Thyroid gland (tissue), 4 donors: ENCODE data around the gene DCAF7. TPM values are rescaled to one million over a fixed set of nuclear protein-coding genes. Genes with fewer than 3 reads are reported as not detected.

Experiments
- DNase-seq, 2 donors: peaks; one replicate each; pipeline ENCODE4 v3.0.0-alpha.2; 2019
- H3K27ac ChIP-seq, 3 donors: fragments of 200-600 bp; sonication (generic); 1 replicate in 2 of 3; 2 replicates in 1 of 3; pipeline ENCODE4 v1.5.1; 2016 to 2019; ENCODE audit warnings: mild to moderate bottlenecking in 1 of 3, moderate library complexity in 1 of 3
- H3K27me3 ChIP-seq: fragments of 200-600 bp; sonication (generic); one replicate; pipeline ENCODE4 v1.5.1; 2019
- H3K36me3 ChIP-seq, 2 donors: fragments of 200-600 bp; sonication (generic); one replicate each; pipeline ENCODE4 v1.5.1; 2016 to 2019
- H3K4me1 ChIP-seq, 2 donors: fragments of 200-600 bp; sonication (generic); one replicate each; pipeline ENCODE4 v1.5.1; 2017 to 2019
- H3K4me3 ChIP-seq, 3 donors: fragments of 200-600 bp; sonication (generic); replicated peaks in 1 of 3; 1 replicate in 2 of 3; 2 replicates in 1 of 3; pipeline ENCODE4 v1.5.1; 2016; ENCODE audit warnings: mild to moderate bottlenecking in 1 of 3
- H3K9me3 ChIP-seq: fragments of 200-600 bp; sonication (generic); one replicate; pipeline ENCODE4 v1.5.1; 2017
- POLR2A ChIP-seq, 2 donors: fragments of 450-650 bp; IDR thresholded peaks; one replicate each; pipeline ENCODE4 v1.6.1; 2017; ENCODE audit warnings: antibody characterized with exemption in 2 of 2, mild to moderate bottlenecking in 2 of 2, moderate library complexity in 1 of 2
- WGBS, 2 donors: methylation state at CpG; one replicate each; pipeline ENCODE4 v1.1.5; 2017; 5-methylcytosine and 5-hydroxymethylcytosine counted together
- intact Hi-C: fragments of 100-400 bp; cut with DNase I; formaldehyde crosslinking; loops from one replicate; pipeline ENCODE4 v1.15.1; 2023
- total RNA-seq, 4 donors: library from RNA; depleted of rRNA; stranded (reverse); fragments of >200 nt; gene quantifications; one replicate each; pipeline ENCODE4 v1.2.3, GENCODE V29; 2016
- TF ChIP-seq, protein P1 (sequence below), 6 experiments: fragments of 200-600 bp in 3 of 6; fragments of 450-650 bp in 3 of 6; sonication (generic) in 3 of 6; IDR thresholded peaks; one replicate each; pipeline ENCODE4 v1.5.1; 2016 to 2019; ENCODE audit warnings: antibody characterized with exemption in 6 of 6, mild to moderate bottlenecking in 2 of 6, inconsistent platforms in 1 of 6, moderate library complexity in 1 of 6

Gene DCAF7
- total RNA-seq, 4 donors from 2014 or later = 35.1 to 44.8 (median 40.5) TPM

DNA sequence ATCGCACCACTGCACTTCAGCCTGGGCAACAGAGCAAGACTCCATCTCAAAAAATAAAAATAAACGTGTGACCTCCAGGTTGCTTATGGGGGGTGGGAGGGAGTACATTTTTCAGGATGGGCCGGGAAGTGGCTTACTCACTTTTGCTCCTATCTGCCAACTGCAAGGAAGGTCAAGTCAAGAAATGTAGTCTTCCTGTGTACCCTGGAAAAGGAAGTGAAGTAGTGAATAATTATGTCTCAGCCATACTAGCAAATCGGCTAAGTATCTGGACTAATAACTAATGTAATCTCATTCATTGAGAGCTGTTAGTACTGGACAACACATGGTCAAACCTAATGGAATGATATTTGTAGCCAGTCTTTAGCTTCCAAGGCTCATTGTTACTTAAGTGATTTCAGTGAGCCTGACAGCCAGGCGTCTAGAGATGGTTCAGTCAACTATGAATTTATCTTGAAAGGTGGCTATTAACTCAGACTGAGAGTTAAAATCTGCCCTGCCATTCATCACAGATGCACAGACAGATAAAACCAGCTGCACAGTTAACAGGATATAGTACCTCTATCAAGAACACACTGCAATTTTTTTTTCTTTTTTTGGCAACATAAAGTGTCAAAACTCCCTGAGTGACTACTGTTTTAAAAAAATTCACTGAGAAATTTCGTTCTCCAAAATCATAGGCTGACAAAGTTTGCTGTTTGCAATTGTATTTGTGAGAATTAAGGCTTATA lies 46.7 kb downstream of the DCAF7 start:
- H3K27ac ChIP-seq = no peak overlapping the region
- no peak overlapping the region for H3K4me3 ChIP-seq
- no peaks in the 10 kb centered on the region for H3K9me3 ChIP-seq
- intact Hi-C loops = no loop called here
- WGBS, 2 donors = 70 to 75% methylated on average over 6 of the region's 6 CpGs
- DNase-seq = no peak
- no peaks in the 10 kb centered on the region for H3K27me3 ChIP-seq
- TF ChIP-seq POLR2A (IDR thresholded peaks at IDR 0.05) = no peak
- TF ChIP-seq, protein P1, sequence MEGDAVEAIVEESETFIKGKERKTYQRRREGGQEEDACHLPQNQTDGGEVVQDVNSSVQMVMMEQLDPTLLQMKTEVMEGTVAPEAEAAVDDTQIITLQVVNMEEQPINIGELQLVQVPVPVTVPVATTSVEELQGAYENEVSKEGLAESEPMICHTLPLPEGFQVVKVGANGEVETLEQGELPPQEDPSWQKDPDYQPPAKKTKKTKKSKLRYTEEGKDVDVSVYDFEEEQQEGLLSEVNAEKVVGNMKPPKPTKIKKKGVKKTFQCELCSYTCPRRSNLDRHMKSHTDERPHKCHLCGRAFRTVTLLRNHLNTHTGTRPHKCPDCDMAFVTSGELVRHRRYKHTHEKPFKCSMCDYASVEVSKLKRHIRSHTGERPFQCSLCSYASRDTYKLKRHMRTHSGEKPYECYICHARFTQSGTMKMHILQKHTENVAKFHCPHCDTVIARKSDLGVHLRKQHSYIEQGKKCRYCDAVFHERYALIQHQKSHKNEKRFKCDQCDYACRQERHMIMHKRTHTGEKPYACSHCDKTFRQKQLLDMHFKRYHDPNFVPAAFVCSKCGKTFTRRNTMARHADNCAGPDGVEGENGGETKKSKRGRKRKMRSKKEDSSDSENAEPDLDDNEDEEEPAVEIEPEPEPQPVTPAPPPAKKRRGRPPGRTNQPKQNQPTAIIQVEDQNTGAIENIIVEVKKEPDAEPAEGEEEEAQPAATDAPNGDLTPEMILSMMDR (IDR thresholded peaks at IDR 0.05) = no peak
- no peaks in the 10 kb centered on the region for H3K36me3 ChIP-seq
- H3K4me1 ChIP-seq = peaks cover 11% of the 10 kb centered on the region in 2 donors

DNA sequence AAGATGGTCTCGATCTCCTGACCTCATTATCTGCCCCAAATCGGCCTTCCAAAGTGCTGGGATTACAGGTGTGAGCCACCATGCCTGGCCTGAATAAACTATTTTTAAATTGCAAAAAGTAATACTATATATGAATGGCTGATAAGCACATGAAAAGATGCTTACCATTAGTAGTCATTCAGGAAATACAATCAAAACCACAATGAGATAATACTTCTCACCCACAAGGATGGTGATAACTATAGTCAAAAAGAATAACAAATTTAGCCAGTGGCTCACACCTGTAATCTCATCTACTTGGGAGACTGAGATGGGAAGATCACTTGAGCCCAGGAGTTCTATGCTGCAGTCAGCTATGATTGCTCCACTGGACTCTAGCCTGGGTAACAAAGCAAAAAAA lies 48.0 kb downstream of the DCAF7 start:
- no peak overlapping the region for H3K4me3 ChIP-seq
- no peaks in the 10 kb centered on the region for H3K36me3 ChIP-seq
- intact Hi-C loops = no loop called here
- no peak overlapping the region for H3K27ac ChIP-seq
- no peaks in the 10 kb centered on the region for H3K27me3 ChIP-seq
- no peak for DNase-seq
- no peaks in the 10 kb centered on the region for H3K9me3 ChIP-seq
- peaks cover 11% of the 10 kb centered on the region in 2 donors for H3K4me1 ChIP-seq
- TF ChIP-seq POLR2A (IDR thresholded peaks at IDR 0.05) = no peak
- TF ChIP-seq, protein P1 (IDR thresholded peaks at IDR 0.05) = no peak
- WGBS, 2 donors = 93 to 100% methylated on average over 2 of the region's 2 CpGs

DNA sequence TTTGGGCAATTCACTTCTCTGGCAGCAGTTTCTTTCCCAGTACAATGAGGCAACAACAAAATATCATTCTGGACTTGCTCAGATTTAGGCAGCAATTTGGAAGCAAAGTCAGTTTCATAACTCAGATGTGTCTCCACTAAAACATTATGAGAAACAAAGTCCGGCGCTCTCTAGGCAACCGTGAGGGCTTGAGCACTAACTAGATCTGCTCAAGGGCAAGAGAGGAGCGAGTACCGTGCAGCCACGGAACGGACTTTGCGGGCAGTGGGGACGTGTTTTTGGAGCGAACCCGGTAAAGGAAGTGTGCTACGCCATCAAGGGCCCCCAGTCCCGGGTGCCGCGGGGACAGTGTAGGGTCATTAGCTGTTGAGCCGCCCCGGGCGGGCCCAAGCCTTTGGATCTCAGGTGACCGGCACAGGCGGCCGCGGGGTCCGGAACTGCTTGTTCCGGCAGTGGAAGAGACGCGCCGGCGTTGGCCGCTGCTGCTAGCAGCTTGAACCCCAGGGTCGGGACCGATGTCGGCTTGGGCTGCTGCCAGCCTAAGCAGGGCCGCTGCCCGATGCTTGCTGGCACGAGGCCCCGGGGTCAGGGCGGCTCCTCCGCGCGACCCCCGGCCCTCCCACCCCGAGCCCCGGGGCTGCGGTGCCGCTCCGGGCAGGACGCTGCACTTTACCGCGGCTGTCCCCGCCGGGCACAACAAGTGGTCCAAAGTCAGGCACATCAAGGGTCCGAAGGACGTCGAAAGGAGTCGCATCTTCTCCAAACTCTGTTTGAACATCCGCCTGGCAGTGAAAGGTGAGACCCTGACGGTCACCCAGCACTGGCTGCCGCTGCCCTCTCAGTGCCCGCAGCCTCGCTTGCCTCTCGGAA lies 50.5 kb downstream of the DCAF7 start, which contains the start of gene TACO1:
TSS of gene TACO1 (plus strand) at position 327 of the 870 bp plus-strand sequence. CDS start at position 516, 189 bp downstream.
- TF ChIP-seq, protein P1 (IDR thresholded peaks at IDR 0.05) = peak in 1 of 6 experiments; percentile 12
- peak in 1 of 2 donors; percentile 54 for TF ChIP-seq POLR2A (IDR thresholded peaks at IDR 0.05)
- DNase-seq = peak; percentile 77 to 79
- no peaks in the 10 kb centered on the region for H3K27me3 ChIP-seq
- intact Hi-C loops = no loop called here
- peaks cover 11% of the 10 kb centered on the region in 2 donors for H3K4me1 ChIP-seq
- no peaks in the 10 kb centered on the region for H3K9me3 ChIP-seq
- 2% methylated on average over 19 to 37 of the region's 61 CpGs for WGBS, 2 donors
- H3K4me3 ChIP-seq = peak within 1 kb of the TSS; percentile 67 to 86 (median 74)
- peak within 1 kb of the TSS; percentile 19 to 86 (median 77) for H3K27ac ChIP-seq
- peaks cover under 1 to 14% of the 10 kb centered on the region in 2 donors for H3K36me3 ChIP-seq

DNA sequence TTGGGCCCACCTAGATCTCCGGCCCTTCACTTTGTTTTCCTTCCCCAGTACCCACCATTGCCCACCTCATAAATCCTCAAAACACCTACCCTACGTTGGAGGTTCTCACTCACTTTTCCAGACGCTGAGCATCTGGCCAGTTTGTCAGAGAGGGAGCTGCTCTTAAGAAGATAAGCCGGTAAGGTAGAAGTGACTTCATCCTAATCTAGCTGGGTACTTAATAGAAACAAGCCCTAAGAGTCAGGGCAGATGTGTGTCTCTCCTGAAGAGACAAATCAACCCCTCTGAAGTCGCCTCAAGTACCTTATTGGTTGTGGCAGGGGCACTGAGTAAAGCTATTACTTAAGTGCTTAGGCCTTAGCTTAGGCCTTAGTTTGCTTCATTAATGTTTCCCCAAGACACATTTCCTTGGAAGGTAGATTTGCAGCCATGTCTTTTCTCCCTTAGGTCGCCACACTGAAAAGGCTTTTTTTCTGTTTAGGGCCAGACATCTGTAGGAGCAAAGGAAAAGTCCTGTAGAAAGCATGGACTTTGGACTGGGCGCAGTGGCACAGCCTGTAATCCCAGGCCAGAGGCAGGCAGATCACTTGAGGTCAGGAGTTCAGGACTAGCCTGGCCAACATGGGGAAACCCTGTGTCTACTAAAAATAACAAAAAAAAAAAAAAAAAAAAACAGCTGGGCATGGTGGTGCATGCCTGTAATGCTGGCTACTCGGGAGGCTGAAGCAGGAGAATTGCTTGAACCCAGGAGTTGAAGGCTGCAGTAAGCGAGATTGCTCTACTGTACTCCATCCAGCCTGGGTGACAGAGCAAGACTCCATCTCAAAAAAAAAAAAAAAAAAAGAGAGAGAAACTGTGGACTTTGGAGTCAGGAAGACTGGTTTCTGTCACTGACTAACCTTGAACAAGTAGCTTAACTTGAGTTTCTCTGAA lies 51.4 kb downstream of the DCAF7 start:
- H3K27ac ChIP-seq = peak overlapping the region in 2 of 3 donors; percentile 77 to 86
- no peaks in the 10 kb centered on the region for H3K27me3 ChIP-seq
- intact Hi-C loops = no loop called here
- peaks cover 11% of the 10 kb centered on the region in 2 donors for H3K4me1 ChIP-seq
- H3K9me3 ChIP-seq = no peaks in the 10 kb centered on the region
- DNase-seq = no peak
- no peak for TF ChIP-seq POLR2A (IDR thresholded peaks at IDR 0.05)
- TF ChIP-seq, protein P1 (IDR thresholded peaks at IDR 0.05) = no peak
- H3K36me3 ChIP-seq = peaks cover 6 to 22% of the 10 kb centered on the region in 2 donors
- WGBS, 2 donors = 53 to 56% methylated on average over 9 of the region's 9 CpGs
- peak overlapping the region; percentile 67 to 86 (median 74) for H3K4me3 ChIP-seq
